Activated CD4-positive, alpha-beta T cell treated with anti-CD3 and anti-CD28 coated beads, Interleukin-2, Interleukin-6, amounts not matched to agents 100 ng/mL and 50 ng/mL, durations not matched to agents 16 hours and 8 hours (primary cell): ENCODE measurements around the gene IL1RAPL2.
A peak's percentile ranks its signal among the peaks of the same experiment; 100 is the strongest.

Experiments used
- DNase-seq: peaks from one replicate; pipeline ENCODE4 v3.0.0-alpha.2; 2020

The IL1RAPL2 gene

DNA sequence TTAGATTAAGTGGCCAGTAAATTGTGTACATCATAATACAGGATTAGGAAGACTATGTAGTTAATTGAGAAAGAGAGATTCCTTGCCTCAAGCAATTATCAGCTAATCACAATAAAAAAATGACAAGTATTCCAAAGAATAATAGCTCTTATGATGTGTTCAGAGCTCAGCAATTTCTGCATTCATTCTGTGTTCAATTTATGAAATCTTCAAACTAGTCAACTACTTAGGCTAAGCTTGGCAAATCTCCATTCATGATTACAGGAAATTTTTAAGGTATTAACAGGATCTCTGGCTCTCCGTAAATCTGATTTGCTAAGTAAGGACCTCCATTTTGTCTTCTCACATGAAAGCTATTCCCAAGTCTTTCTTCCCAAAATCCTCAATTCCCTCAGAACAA, 911.4 kb downstream of the IL1RAPL2 start:
- DNase-seq = no peak

- no peak for DNase-seq
These were observed 914.8 kb downstream of the IL1RAPL2 start for GRCh38 chrX:105480646-105481310.

DNA sequence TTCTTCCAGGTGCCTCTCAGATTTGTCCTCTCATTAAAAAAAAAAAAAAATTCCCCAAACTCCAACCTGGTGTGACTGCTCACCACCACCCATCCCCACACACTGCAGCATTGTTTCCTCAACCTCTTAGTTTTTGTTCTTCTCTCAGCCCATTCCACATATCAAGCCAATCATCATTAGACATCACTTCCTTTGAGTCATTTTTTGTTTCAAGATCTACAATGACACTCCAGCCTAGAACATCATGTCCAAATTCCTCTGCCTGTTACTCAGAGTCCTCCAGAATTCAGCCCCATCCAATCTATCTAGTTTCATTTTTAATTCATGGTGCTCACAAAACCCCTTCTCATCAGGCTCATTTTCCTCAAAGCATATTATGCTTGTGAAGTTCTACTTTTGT, 917.0 kb downstream of the IL1RAPL2 start:
- DNase-seq = no peak

DNA sequence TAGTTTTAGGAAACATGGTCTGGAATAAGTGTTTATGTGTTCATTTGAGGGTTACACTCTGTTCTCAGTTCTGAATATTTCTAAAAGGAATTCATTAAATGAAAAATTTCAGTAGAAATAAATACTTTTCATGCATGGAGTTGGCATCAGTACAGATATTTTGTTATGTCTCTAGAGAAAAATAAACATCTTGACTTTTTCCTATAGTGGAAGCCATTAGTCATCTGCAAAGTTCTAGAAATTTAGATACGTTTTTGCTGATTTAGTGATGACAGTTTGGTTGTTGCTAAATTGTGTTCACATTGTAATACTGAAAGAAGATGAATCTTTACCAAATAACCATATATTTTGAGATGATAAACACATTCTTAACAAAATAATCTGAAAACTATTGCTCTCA, 922.7 kb downstream of the IL1RAPL2 start:
- no peak for DNase-seq

DNA sequence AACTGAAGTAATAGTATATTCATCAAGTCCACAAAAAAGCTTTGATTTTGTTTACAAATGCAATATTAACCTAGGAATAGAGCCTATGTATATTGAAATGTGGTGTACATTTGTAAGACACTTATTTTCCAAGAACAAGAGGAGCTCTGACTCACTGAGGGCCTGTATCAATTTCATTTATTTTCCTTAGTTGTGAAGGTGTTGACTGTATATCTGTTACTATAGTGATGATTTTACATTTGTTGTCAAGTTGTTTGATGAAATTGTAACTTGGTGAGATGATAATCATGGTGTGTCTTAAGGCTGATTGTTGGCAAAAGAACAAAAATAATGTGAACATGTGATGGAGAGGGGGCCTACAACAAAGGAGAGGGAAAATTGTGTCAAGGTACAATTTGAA, 929.4 kb downstream of the IL1RAPL2 start:
- DNase-seq = no peak

DNA sequence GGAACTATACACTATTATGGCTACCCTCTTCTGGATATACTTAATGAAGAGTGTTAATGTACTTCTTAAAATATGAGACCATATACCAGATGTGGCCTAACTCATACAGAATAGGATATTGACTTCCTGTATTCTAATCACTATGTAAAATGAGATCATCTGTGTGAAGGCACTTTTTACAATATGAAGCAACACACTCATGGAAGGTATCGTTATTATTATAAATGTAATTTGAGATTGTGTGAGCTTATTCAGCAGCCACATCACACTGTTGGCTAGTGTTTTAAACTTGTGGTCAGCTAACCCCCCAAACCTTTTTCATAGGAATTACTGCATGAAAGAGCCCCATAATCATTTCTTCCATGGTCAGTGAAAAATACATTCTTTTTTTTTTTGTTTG, 936.3 kb downstream of the IL1RAPL2 start:
- DNase-seq = no peak

GRCh38 chrX:105515561-105515960, 949.6 kb downstream of the IL1RAPL2 start:
- no peak for DNase-seq

DNA sequence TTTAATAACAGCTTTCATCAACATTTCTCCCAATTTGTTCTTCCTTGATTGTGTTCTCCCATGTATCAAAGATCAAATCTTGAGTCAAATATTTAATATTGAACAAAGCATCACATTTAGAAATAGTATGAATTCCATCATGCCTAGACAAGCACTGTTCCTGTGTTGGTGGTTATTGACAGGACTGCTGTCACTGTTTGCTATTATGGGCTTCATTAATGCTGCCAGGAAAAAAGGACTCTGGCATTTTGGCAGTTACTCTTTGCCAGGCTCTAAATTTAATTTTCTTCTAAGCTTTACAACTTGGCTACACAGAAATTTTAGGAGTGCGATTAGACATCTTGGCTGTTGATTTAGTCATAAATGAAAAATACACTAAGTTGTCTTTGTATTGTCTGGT, 960.4 kb downstream of the IL1RAPL2 start:
- DNase-seq = no peak

- no peak for DNase-seq
These were observed 961.8 kb downstream of the IL1RAPL2 start for GRCh38 chrX:105527759-105528158.

DNA sequence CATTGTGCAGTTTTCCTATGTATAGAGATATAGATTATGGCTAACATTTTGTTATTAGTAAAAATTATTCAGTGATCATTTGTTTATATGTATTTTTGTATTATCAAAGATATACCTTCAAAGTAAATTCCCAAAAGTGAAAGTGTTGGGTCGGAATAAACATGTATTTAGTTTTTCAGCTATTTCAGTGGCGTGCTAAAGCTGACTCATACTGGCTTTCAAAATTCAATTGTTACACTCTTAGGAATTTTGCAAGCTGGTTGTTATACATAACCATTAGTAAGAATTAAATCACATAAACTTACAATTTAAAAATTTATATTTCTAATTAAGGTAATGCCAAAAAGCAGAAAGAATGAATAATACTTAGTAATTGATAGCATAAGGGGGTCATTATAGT, 968.0 kb downstream of the IL1RAPL2 start:
- DNase-seq = no peak

DNA sequence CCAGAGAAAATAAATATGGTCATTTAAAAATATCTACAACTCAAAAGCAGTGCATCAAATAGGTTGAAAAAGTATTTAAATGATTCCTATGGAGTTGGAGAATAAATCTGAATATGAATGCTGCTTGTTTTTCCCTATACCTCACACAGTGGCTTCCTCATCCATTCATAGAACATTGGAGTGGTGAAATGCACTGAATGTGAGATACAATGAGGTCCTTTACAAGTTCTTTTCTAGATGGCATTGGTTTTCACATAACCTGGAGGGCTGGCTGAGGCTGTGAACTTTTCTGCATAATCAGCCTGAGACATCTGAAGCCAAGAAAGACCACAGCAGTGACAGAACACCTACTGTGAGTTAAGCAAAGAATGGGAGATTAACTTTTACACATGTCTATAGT, 977.3 kb downstream of the IL1RAPL2 start:
- DNase-seq = no peak

DNA sequence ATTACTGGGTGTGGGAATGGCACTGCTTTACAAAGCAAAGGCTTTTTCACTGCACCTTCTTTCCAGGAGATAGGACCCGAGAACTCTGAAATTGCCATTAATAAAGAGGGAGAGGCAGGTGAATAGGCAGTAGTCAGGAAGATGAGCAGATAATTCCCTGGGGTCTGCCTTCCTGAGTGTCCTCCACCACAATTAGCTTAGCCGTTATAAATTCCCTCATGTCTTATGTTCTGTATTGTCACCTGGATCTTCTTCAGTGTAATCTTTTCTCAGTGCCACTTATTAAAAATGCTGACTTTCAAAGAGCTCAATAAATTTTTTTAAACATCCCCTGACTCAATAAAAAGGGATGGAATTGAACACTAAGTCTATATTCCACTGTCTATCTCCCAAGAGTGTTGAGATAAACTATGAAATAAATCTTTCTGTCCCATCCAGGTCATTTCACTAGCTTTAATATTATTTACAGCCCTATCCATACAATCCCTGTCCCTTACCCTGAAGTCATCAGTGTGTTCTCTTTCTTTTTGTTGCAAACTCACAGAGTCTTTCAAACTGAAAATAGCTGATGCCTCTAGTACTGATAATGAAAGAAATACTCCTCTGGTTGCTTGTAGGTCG, 984.2 kb downstream of the IL1RAPL2 start:
- DNase-seq = no peak

- DNase-seq = no peak
These were observed 986.4 kb downstream of the IL1RAPL2 start for GRCh38 chrX:105552395-105552794.

DNA sequence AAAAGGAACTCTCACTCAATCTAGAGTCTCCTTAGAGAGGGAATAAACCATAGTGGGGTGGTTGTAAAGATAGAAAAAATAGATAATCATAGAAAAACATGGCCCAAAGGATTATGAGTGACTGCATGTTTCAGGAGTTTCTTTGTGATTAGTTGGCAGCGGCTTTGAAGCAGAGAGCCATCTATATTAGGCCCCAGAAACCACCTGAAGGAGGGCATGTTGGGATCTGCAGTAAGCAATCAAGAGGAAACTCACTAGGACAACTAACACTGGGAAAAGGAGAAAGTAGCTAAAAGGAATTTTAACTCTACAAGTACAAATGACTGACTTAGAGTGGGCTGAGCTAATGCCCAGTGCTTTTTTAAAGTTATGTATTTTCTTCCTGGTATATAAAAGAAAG, 987.1 kb downstream of the IL1RAPL2 start:
- no peak for DNase-seq

DNA sequence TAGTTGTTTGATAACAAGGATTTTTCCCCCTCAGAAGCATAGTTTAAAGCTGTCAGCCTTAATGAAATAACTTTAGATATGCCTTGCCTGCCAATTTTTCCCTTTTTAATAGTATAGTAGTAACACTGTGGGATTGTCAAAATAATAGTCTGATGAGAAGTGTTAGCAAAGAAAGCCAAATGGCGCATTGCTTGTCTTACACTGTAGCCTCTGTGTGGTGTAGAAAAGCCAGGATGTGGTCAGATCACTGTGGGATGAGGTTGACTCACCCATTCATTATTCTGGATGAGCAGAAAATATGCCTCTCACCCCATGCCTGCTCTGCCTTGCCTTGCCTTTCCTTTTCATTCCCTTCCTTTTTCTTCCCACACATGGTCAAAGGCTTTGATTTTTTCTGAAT, 998.5 kb downstream of the IL1RAPL2 start:
- DNase-seq = peak; percentile 1

- DNase-seq = no peak
These were observed 999.9 kb downstream of the IL1RAPL2 start for GRCh38 chrX:105565856-105566255.

- DNase-seq = no peak
These were observed 1001.1 kb downstream of the IL1RAPL2 start for GRCh38 chrX:105567082-105567481.

GRCh38 chrX:105608745-105609144, 1042.7 kb downstream of the IL1RAPL2 start:
- no peak for DNase-seq

- no peak for DNase-seq
These were observed 1043.5 kb downstream of the IL1RAPL2 start for GRCh38 chrX:105609530-105609929.

DNA sequence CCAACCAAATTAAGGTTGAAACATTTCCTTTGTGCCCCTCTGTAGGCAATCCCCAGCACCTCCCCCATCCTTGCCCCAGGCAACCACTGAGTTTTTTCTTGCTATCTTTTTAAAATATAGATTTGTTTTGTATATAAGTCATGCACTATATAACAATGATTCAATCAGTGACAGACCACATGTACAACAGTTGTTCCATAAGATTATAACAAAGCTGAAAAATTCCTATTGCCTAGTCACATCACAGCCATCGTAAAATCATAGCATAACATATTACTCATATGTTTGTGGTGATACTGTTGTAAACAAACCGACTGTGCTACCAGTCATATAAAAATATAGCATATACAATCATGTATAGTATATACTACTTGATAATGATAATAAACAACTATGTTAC, 1044.4 kb downstream of the IL1RAPL2 start:
- DNase-seq = no peak

GRCh38 chrX:105618393-105619101, 1052.5 kb downstream of the IL1RAPL2 start:
- DNase-seq = no peak

GRCh38 chrX:105634180-105634579, 1068.2 kb downstream of the IL1RAPL2 start:
- DNase-seq = no peak

DNA sequence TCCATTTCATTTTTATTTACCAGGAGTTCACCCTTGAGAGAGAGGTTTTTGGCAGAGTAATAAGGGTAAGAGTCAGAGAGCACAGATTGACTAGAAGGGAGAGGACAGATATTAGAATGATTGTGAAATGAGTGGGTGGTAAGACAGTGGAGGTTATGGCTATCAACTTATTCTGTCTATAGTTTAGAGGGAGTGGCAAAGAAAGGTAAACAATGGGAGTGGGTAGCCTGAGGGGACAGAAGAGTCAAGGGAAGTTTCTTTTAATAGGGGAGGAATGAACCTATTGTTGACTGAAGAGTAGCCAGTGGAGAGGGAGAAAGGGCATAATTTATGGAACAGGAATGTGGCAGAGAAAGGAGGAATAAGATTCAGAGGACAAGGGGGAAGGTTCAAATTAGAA, 1069.8 kb downstream of the IL1RAPL2 start:
- no peak for DNase-seq

DNA sequence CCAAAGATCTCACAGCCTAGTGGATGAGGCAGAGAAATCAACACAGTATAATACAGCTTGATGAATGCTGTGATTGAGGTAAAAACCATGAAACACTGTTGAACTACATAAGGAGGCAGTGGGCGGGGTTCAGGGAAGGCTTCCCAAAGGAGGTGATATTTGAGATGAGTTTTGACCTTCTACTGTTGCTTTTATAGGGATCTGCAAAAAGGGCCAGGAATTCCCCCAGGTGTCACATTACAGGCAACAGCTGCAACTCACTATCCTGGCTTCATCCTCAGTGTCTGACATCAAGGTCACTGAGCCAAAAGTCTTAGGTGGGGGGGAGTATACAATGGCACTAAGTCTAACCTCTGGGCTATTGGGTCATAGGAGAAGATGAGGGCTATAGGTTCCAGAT, 1070.7 kb downstream of the IL1RAPL2 start:
- DNase-seq = no peak
